Prostate gland (tissue), 2 donors: ENCODE results near the gene POLR1A.

Source experiments
- CTCF ChIP-seq, 4 experiments: fragments of 200-600 bp in 2 of 4; fragments of 450-650 bp in 2 of 4; sonication (generic) in 2 of 4; IDR thresholded peaks; 1 replicate in 3 of 4; 2 replicates in 1 of 4; pipeline ENCODE4 v1.5.1; 2016 to 2019; ENCODE audit warnings: antibody characterized with exemption in 4 of 4, mild to moderate bottlenecking in 2 of 4, moderate library complexity in 2 of 4
- POLR2AphosphoS5 ChIP-seq: sonication (generic); formaldehyde crosslinking; IDR thresholded peaks from one replicate; pipeline ENCODE4 v1.6.1; 2017; ENCODE audit warnings: antibody characterized with exemption

- TF ChIP-seq POLR2AphosphoS5 (no peak), CTCF (IDR thresholded peaks at IDR 0.05) (no peak)
Observed at GRCh38 chr2:86044614-86045013, 61.1 kb downstream of the POLR1A start.
